ENCODE data around the gene DUOXA2. TPM values are rescaled to one million over a fixed set of nuclear protein-coding genes. Genes with fewer than 3 reads are reported as not detected.

DUOXA2 gene
- polyA plus RNA-seq, 2 of the 4 experiments (the other 2 are of a cell fraction) = not detected

GRCh38 chr15:45113380-45113990, 641 bp upstream of the DUOXA2 start:
- H3K4me3 ChIP-seq = peak overlapping the region; percentile 8; the same call in 1 of the 3 replicates
- WGBS (ENCODE audit: missing lambda C conversion rate) = 22% methylated on average over 14 of the region's 14 CpGs
- H3K9me3 ChIP-seq = no peaks in the 10 kb centered on the region
- no peak overlapping the region for H3K27ac ChIP-seq
- ChIA-PET CTCF (interaction anchor here (0.7 to 2.2 kb wide), 5 partner anchors 11 to 74 kb away, joined by 3 to 5 read pairs (median 3); no protein-coding TSS in a partner anchor), POLR2A (no interaction called here)
- H3K4me2 ChIP-seq = peak overlapping the region; percentile 64
- DNase-seq (ENCODE audit: low read depth in 1 of 2, low spot score in 1 of 2) (no peak), ATAC-seq (peak in 1 of 2 experiments; percentile 11; a peak in 2 of 6 replicates), FAIRE-seq (no peak)
- TF ChIP-seq KDM5A (IDR thresholded peaks at IDR 0.05) (no peak), RAD21 (conservative IDR thresholded peaks at IDR 0.05 in 1 of 2, IDR thresholded peaks at IDR 0.05 in 1 of 2) (no peak), CEBPB (IDR thresholded peaks at IDR 0.05) (no peak), SREBF2 (IDR thresholded peaks at IDR 0.05) (no peak), ELK1 (IDR thresholded peaks at IDR 0.05; ENCODE audit: low read depth, low read length) (no peak)
- no peaks in the 10 kb centered on the region for H3K4me1 ChIP-seq

- ATAC-seq = no peak
Measured at GRCh38 chr15:45114751-45115085, 592 bp downstream of the DUOXA2 start.

More at GRCh38 chr15:45114751-45115085, 592 bp downstream of the DUOXA2 start:
- WGBS (ENCODE audit: missing lambda C conversion rate) = 24% methylated on average over 2 of the region's 2 CpGs
- CTCF ChIA-PET = interaction anchor here (0.8 to 2.2 kb wide), 6 partner anchors 12 to 146 kb away, joined by 3 to 5 read pairs (median 4); no protein-coding TSS in a partner anchor
- H3K9me3 ChIP-seq = no peaks in the 10 kb centered on the region
- POLR2A ChIA-PET = no interaction called here
- H3K4me2 ChIP-seq = peak overlapping the region; percentile 64
- no peak for TF ChIP-seq JUN (IDR thresholded peaks at IDR 0.05)
- TF ChIP-seq HMGXB4 (CRISPR knock-in tag; IDR thresholded peaks at IDR 0.05; ENCODE audit: borderline replicate concordance) = no peak
- TF ChIP-seq ZC3H11A (IDR thresholded peaks at IDR 0.05) = no peak
- no peak for TF ChIP-seq KDM5A (IDR thresholded peaks at IDR 0.05)
- TF ChIP-seq HES2 (IDR thresholded peaks at IDR 0.05) = no peak
- no peak for TF ChIP-seq MAX (IDR thresholded peaks at IDR 0.05)
- TF ChIP-seq ELK1 (IDR thresholded peaks at IDR 0.05; ENCODE audit: low read depth, low read length) = no peak
- no peak for TF ChIP-seq ZSCAN20 (CRISPR knock-in tag; IDR thresholded peaks at IDR 0.05)
- no peak for TF ChIP-seq ATOH8 (CRISPR knock-in tag; IDR thresholded peaks at IDR 0.05; ENCODE audit: low read depth)
- no peak for TF ChIP-seq HDAC2 (IDR thresholded peaks at IDR 0.05)
- no peak for TF ChIP-seq MYC (IDR thresholded peaks at IDR 0.05; ENCODE audit: borderline replicate concordance, low read length)
- no peak for TF ChIP-seq TP53 (CRISPR knock-in tag; IDR thresholded peaks at IDR 0.05)
- no peak for TF ChIP-seq PHF8 (IDR thresholded peaks at IDR 0.05; ENCODE audit: borderline replicate concordance, low read depth)
- no peak for TF ChIP-seq ZFP36 (IDR thresholded peaks at IDR 0.05; ENCODE audit: borderline replicate concordance, partially characterized antibody)
- TF ChIP-seq HOXB13 (CRISPR knock-in tag; IDR thresholded peaks at IDR 0.05; ENCODE audit: low read depth) = no peak
- FAIRE-seq = no peak
- no peak for DNase-seq (ENCODE audit: low read depth in 1 of 2, low spot score in 1 of 2)
- H3K27ac ChIP-seq = no peak overlapping the region
- no peak overlapping the region; the same call in 2 of the 3 replicates for H3K4me3 ChIP-seq
- no peaks in the 10 kb centered on the region for H3K4me1 ChIP-seq
